Lower leg skin (tissue), 3 donors: ENCODE results near the gene ONECUT1.
"Not testable (repeated sequence)": the region's sequence is repeated elsewhere in the genome, so short reads cannot be mapped to it uniquely, and the experiment has no call there.

Experiments used
- CTCF ChIP-seq, 3 donors: fragments of 450-650 bp; IDR thresholded peaks; one replicate each; pipeline ENCODE4 v1.5.1; 2016; ENCODE audit warnings: antibody characterized with exemption in 3 of 3, mild to moderate bottlenecking in 3 of 3, moderate library complexity in 2 of 3
- POLR2A ChIP-seq, 2 donors: fragments of 450-650 bp; IDR thresholded peaks; one replicate each; pipeline ENCODE4 v1.6.1; 2016 to 2017; ENCODE audit warnings: antibody characterized with exemption in 2 of 2, mild to moderate bottlenecking in 1 of 2, moderate library complexity in 1 of 2

DNA sequence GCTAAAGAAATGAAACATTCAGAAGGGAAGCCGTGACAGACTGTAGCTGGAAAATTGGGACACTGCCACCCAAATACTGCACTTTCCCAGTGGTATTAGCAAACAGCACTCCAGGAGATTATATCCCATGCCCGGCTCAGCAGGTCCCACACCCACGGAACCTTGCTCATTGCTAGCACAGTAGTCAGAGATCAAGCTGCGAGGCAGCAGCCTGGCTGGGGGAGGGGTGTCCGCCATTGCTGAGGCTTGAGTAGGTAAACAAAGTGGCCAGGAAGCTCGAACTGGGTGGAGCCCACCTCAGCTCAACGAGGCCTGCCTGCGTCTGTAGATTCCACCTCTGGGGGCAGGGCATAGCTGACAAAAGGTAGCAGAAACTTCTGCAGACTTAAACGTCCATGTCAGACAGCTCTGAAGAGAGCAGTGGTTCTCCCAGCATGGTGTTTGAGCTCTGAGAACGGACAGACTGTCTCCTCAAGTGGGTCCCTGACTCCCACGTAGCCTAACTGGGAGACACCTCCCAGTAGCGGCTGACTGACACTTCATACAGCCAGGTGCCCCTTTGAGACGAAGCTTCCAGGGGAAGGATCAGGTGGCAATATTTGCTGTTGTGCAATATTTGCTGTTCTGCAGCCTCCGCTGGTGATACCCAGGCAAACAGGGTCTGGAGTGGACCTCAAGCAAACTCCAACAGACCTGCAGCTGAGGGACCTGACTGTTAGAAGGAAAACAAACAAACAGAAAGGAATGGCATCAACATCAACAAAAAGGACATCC, 34.2 kb upstream of the ONECUT1 start:
- not testable (repeated sequence) for TF ChIP-seq POLR2A, CTCF (IDR thresholded peaks at IDR 0.05)
